GM21381 (cell line): ENCODE data around the gene SURF2.

Experiments used
- ATAC-seq: cut with Tn5 transposase; IDR thresholded peaks from one replicate; pipeline ENCODE4 v1.9.1; 2021; ENCODE audit warnings: mild to moderate bottlenecking, moderate library complexity; ENCODE audit not compliant: unreplicated experiment

The SURF2 gene

GRCh38 chr9:133397370-133397769 is 41.0 kb downstream of the SURF2 start:
- ATAC-seq = no peak

- no peak for ATAC-seq
Measured at GRCh38 chr9:133397895-133398294, 41.5 kb downstream of the SURF2 start.

GRCh38 chr9:133400292-133400691 is 43.9 kb downstream of the SURF2 start:
- ATAC-seq = no peak

GRCh38 chr9:133401588-133401987 is 45.2 kb downstream of the SURF2 start:
- no peak for ATAC-seq

- no peak for ATAC-seq
Measured at GRCh38 chr9:133402689-133403088, 46.3 kb downstream of the SURF2 start.

- no peak for ATAC-seq
Measured at GRCh38 chr9:133403766-133404453, 47.6 kb downstream of the SURF2 start.

- ATAC-seq = no peak
Measured at GRCh38 chr9:133404454-133405002, 48.2 kb downstream of the SURF2 start.

- ATAC-seq = no peak
Measured at GRCh38 chr9:133405508-133406438, 49.4 kb downstream of the SURF2 start.

GRCh38 chr9:133406480-133407307 is 50.3 kb downstream of the SURF2 start:
- ATAC-seq = no peak

- no peak for ATAC-seq
Measured at GRCh38 chr9:133408042-133408441, 51.7 kb downstream of the SURF2 start.
